Esophagus squamous epithelium (tissue), 4 donors: ENCODE data around the gene NFKBIB.

ENCODE experiments used
- POLR2A ChIP-seq, 4 donors: fragments of 450-650 bp; IDR thresholded peaks; one replicate each; pipeline ENCODE4 v1.6.1; 2017; ENCODE audit warnings: antibody characterized with exemption in 4 of 4, mild to moderate bottlenecking in 4 of 4, moderate library complexity in 3 of 4
- TF ChIP-seq, protein P1 (sequence below), 6 experiments: fragments of 450-650 bp in 4 of 6; fragments of 200-600 bp in 2 of 6; sonication (generic) in 2 of 6; IDR thresholded peaks; one replicate each; pipeline ENCODE4 v1.5.1; 2016 to 2019; ENCODE audit warnings: antibody characterized with exemption in 6 of 6, mild to moderate bottlenecking in 4 of 6, moderate library complexity in 4 of 6

DNA sequence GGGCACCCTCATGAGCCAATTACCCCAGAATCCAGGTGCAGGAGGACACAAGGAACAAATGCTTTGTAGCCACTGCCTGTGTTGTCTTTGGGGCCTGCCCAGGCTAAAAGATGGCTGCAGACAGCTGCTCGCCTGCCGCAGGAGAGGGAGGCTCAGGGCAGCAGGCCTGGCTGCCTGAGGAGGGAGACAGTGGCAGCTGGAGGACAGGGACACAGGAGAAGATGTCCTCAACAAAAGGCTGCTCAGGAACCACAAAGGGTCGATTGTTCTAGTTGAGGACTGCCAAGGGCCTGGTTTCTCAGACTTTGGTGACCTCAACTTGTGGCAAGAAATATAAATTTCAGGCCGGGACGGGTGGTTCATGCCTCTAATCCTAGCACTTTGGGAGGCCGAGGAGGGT is 8.0 kb upstream of the NFKBIB start:
- TF ChIP-seq, protein P1, sequence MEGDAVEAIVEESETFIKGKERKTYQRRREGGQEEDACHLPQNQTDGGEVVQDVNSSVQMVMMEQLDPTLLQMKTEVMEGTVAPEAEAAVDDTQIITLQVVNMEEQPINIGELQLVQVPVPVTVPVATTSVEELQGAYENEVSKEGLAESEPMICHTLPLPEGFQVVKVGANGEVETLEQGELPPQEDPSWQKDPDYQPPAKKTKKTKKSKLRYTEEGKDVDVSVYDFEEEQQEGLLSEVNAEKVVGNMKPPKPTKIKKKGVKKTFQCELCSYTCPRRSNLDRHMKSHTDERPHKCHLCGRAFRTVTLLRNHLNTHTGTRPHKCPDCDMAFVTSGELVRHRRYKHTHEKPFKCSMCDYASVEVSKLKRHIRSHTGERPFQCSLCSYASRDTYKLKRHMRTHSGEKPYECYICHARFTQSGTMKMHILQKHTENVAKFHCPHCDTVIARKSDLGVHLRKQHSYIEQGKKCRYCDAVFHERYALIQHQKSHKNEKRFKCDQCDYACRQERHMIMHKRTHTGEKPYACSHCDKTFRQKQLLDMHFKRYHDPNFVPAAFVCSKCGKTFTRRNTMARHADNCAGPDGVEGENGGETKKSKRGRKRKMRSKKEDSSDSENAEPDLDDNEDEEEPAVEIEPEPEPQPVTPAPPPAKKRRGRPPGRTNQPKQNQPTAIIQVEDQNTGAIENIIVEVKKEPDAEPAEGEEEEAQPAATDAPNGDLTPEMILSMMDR (IDR thresholded peaks at IDR 0.05), result no peak
- no peak for TF ChIP-seq POLR2A (IDR thresholded peaks at IDR 0.05)
